Activated CD4-positive, CD25-positive, alpha-beta regulatory T cell treated with anti-CD3 and anti-CD28 coated beads, Interleukin-2, amount 50 U/mL, for 24 hours (primary cell): ENCODE data around the gene CTTNBP2NL.
"Not testable (repeated sequence)": the region's sequence is repeated elsewhere in the genome, so short reads cannot be mapped to it uniquely, and the experiment has no call there.

Experiments used
- ATAC-seq, 2 donors: fragments of 150-1000 bp; cut with Tn5 transposase; one replicate each; pipeline ENCODE4 v1.10.0; 2021; ENCODE audit warnings: mild to moderate bottlenecking in 1 of 2, moderate library complexity in 1 of 2

Gene CTTNBP2NL

GRCh38 chr1:112386731-112387346 lies 9.2 kb upstream of the CTTNBP2NL start:
- no peak for ATAC-seq

DNA sequence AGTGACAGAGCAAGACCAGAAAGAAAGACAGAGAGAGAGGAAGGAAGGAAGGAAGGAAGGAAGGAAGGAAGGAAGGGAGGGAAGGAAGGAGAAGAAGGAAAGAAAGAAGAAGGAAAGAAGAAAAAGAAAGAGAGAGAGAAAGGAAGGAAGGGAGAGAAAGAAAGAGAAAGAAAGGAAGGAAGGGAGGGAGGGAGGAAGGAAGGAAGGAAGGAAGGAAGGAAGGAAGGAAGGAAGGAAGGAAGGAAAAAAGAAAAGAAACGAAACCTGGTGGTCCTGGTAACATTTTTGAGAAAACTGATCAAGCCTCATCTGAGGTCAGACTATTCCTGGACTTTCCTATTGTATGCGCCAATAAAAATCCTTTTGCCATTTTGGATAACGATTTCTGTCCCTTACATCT lies 8.2 kb upstream of the CTTNBP2NL start:
- ATAC-seq, result no peak

- ATAC-seq, result no peak
These were observed 7.6 kb upstream of the CTTNBP2NL start for GRCh38 chr1:112388436-112388835.

- ATAC-seq, result no peak
These were observed 6.3 kb upstream of the CTTNBP2NL start for GRCh38 chr1:112389689-112390088.

GRCh38 chr1:112390335-112390734 lies 5.7 kb upstream of the CTTNBP2NL start:
- ATAC-seq, result not testable (repeated sequence)

- peak; percentile 80 to 86 for ATAC-seq
These were observed 5.0 kb upstream of the CTTNBP2NL start for GRCh38 chr1:112390775-112391602.

GRCh38 chr1:112391603-112391940 lies 4.4 kb upstream of the CTTNBP2NL start:
- ATAC-seq, result no peak

- ATAC-seq, result no peak
These were observed 2.4 kb upstream of the CTTNBP2NL start for GRCh38 chr1:112393631-112393974.

- no peak for ATAC-seq
These were observed 1.3 kb upstream of the CTTNBP2NL start for GRCh38 chr1:112394743-112395062.

GRCh38 chr1:112395256-112395820 lies 676 bp upstream of the CTTNBP2NL start:
- no peak for ATAC-seq

GRCh38 chr1:112396653-112397471 lies 848 bp downstream of the CTTNBP2NL start:
- ATAC-seq, result no peak

DNA sequence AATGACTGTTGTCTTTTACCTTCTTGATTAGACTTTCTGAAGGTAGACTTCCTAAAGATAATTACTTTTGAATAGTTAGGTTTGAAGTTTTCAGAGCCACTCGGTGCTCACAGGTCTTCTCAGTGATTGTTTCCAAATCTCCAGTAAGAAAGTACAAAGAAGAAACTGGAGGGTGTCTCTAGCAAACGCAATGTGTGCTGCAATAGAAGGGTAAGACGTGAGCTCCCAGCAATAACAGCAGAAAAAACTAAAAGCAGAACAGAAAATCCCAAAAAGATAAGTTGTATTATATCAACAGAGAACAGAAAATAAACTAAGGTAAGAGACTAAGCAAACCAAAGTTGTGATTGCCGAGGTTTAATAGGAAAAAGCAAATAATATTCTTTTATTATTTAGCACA lies 1.8 kb downstream of the CTTNBP2NL start:
- ATAC-seq, result no peak

DNA sequence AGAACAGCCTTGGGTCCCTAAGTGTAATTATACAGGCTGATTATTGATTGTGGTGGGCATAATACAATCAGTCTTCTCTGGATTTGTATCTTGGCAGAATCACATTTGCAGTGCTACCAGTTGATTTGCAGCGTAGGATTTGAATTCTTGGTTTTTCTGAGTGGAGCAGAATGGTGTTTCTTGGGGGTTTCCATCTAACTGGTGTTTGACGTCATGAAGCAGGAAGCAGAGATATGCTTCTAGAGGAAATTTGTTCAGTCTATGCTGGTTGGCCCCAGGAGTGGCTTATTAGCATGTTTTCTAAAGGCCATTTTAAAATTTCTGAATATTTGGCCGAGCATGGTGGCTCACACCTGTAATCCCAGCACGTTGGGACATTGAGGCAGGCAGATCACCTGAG lies 3.4 kb downstream of the CTTNBP2NL start:
- ATAC-seq, result no peak

DNA sequence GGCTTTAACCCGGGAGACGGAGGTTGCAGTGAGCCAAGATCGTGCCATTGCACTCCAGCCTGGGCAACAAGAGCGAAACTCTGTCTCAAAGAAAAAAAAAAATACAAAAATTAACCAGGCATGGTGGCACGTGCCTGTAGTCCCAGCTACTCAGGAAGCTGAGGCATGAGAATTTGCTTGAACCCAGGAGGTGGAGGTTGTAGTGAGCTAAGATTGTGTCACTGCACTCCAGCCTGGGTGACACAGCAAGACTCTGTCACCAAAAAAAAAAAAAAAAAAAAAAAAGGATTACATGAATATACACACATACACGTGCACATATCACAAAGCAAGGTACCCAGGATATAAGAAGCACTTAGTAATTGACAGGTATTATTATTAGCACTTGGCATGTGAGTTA lies 4.7 kb downstream of the CTTNBP2NL start:
- ATAC-seq, result not testable (repeated sequence)

- ATAC-seq, result no peak
These were observed 6.9 kb downstream of the CTTNBP2NL start for GRCh38 chr1:112402682-112403643.

DNA sequence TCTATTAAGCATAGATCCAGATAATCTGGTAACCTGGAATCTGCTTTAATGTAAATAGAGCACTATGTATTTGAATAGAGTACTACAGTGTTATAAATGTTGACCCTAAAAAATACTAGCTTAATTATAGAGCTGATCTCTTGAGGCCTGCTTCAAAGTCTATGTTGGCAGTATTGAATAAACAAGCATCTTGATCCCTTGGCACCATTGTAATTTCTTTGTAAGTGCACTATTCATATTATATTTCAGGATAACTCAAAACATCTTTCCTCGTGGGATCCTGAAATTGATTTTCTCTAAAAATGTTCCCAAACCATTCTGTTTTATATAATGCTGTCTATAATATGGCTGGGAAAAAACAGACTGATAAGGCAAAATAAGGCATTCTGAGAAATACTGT lies 10.8 kb downstream of the CTTNBP2NL start:
- no peak for ATAC-seq

DNA sequence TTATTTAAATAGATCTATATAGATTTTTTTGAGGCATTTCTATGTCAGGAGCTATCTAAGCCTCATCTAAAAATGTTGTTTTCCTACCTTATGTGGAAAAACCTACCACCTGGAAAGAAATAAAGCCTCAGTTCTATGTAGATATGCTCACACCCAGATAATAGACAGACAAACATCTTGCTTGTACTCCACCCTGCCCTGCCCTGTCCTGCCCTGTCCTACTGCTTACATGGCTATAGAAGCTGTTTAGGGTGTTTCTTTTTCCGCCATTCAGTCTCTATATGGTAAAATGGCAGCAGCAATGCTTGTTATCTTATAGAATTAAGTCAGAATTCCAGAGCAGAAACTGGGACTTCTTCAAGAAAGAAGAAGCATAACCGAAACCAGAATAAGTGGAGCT lies 13.4 kb downstream of the CTTNBP2NL start:
- ATAC-seq, result no peak

DNA sequence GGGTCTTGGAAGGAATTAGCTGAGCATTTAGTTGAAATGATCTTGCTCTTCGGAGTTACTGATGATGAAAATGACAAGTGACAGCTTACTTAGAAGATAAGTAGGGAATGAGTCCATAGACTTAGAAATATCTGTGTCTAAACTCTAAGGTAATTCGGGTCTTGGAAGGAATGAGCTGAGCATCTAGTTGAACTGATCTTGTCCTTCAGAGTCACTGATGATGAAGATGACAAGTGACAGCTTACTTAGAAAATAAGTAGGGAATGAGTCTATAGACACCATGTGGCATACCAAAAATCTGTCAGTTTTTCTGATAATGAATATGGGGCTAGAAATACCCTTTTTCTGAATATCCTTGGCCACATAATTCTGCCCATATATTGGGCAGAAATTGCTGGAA lies 14.7 kb downstream of the CTTNBP2NL start:
- ATAC-seq, result no peak

DNA sequence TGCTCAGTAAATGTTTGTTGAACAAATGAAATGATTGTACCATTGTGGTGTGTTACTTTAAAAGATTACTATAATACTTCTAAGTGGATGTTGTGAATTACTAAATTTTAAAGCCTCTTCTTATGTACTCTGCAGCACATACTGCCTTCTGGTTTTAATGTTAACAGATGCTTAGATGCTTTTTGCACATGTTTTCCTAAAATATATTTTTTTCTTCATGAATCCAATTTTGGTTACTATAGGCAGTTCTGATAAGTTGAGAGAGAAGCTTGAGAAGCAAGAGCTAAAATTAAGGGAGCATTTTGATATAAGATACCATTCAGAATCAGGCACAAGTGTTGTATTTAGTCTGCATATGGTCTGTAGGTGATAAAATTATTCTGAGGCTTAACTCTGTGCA lies 21.3 kb downstream of the CTTNBP2NL start:
- no peak for ATAC-seq

- no peak for ATAC-seq
These were observed 22.3 kb downstream of the CTTNBP2NL start for GRCh38 chr1:112418099-112418892.

GRCh38 chr1:112423207-112423606 lies 27.2 kb downstream of the CTTNBP2NL start:
- no peak for ATAC-seq

DNA sequence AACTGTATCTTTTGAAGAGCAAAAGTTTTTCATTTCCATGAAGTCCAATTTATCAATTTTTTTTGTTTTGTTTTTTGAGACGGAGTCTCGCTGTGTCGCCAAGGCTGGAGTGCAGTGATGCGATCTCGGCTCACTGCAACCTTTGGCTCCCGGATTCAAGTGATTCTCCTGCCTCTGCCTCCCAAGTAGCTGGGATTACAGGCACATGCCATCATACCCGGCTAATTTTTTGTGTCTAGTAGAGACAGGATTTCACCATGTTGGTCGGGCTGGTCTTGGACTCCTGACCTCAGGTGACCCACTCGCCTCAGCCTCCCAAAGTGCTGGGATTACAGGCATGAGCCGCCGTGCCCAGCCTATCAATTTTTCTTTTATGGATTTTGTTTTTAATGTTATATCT lies 27.7 kb downstream of the CTTNBP2NL start:
- ATAC-seq, result not testable (repeated sequence)
